Measurements from ENCODE around the gene TEF.
"Not testable (repeated sequence)": the region's sequence is repeated elsewhere in the genome, so short reads cannot be mapped to it uniquely, and the experiment has no call there.

Gene TEF

DNA sequence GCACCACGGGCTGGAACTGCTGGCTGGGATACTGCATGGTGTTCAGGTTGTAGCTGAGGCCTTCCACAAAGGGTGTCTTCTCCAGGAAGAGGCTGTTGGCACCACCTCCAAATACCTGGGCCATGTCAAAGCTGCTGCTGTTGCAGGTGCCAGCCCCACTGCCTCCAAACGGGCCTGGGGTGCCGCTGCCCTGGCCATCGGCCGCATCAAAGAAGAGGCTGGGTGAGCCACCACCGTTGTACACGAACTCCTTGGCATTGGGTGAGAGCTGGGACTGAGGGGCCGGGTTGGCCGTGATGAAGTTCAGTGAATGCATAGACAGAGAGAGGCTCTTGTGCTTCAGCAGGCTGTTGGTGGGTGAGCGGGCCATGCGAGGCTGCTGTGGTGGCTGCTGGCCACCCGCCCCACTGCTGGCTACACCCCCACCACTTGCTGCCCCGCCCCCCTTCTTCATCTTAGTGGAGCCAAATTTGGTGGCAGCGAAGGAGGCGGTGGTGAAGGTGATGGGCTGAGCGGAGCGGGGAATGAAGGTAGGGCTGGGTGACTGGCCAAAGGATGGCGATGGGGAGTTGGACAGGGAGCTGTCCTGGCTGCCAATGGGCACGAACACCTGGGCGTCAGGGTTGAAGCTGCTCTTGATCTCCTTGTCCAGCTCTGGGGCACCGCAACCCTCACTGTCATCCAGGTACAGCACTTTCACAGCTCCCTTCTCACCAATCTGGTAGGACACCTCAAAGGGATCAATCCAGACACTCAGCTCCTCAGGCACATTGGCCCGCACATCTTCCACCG, 54.8 kb downstream of the TEF start:
- Histone ChIP-seq H3K27ac (ENCODE audit: low read length) (no peak overlapping the region), H3K27me3 (replicated peaks; ENCODE audit: insufficient read depth, low read length) (no peaks in the 10 kb centered on the region), H3K9me2 (replicated peaks; ENCODE audit: insufficient read depth, low read length) (no peaks in the 10 kb centered on the region), H3F3A (ENCODE audit: insufficient read depth, low read length) (no peaks in the 10 kb centered on the region), H3K4me2 (ENCODE audit: low read depth, low read length) (no peak overlapping the region), H3K9me3 (replicated peaks; ENCODE audit: insufficient read depth, low read length) (no peaks in the 10 kb centered on the region), H2AFZ (ENCODE audit: low read length) (no peak overlapping the region), H4K20me1 (ENCODE audit: insufficient read depth, low read length) (no peaks in the 10 kb centered on the region), H3K4me1 (ENCODE audit: low read length) (no peaks in the 10 kb centered on the region), H3K9ac (ENCODE audit: low read length) (no peak overlapping the region), H3K36me3 (replicated peaks; ENCODE audit: insufficient read depth, low read length) (0 out of 2 replicates have a peak, but pooled peaks cover 4% of the 10 kb centered on the region), H3K4me3 (ENCODE audit: low read length) (no peak overlapping the region), H3K79me2 (ENCODE audit: low read length) (peaks cover 63% of the 10 kb centered on the region)
- DNase-seq = no peak
- TF ChIP-seq EZH2 (optimal IDR thresholded peaks at IDR 0.05; ENCODE audit: low read depth, low read length) (no peak), EZH2phosphoT487 (IDR thresholded peaks at IDR 0.05; ENCODE audit: low read length) (no peak)
- TF ChIP-seq, protein P1, sequence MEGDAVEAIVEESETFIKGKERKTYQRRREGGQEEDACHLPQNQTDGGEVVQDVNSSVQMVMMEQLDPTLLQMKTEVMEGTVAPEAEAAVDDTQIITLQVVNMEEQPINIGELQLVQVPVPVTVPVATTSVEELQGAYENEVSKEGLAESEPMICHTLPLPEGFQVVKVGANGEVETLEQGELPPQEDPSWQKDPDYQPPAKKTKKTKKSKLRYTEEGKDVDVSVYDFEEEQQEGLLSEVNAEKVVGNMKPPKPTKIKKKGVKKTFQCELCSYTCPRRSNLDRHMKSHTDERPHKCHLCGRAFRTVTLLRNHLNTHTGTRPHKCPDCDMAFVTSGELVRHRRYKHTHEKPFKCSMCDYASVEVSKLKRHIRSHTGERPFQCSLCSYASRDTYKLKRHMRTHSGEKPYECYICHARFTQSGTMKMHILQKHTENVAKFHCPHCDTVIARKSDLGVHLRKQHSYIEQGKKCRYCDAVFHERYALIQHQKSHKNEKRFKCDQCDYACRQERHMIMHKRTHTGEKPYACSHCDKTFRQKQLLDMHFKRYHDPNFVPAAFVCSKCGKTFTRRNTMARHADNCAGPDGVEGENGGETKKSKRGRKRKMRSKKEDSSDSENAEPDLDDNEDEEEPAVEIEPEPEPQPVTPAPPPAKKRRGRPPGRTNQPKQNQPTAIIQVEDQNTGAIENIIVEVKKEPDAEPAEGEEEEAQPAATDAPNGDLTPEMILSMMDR (IDR thresholded peaks at IDR 0.05; ENCODE audit: low read length) = no peak

DNA sequence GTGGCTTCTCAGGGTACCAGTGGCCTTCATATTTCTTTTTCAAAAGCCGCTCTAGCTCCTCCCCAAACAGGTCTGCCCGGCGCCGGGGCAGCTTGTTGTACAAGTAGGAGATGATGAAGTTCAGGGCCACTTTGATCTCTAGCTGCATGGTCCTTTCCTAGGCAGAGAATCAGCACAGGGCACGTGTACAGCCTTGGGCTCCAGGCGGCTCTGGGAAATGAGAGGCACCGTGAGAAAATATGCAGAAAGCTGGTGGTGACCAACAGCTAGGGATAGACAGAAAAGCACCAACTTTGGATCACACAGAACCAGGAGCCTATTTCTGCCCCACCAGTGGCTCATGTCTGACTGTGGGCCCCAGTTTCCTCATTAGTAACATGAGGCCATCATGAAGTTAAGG, 55.5 kb downstream of the TEF start:
- no peak overlapping the region for H3K9ac ChIP-seq (ENCODE audit: low read length)
- H3K27ac ChIP-seq (ENCODE audit: low read length) = no peak overlapping the region
- H4K20me1 ChIP-seq (ENCODE audit: insufficient read depth, low read length) = no peaks in the 10 kb centered on the region

DNA sequence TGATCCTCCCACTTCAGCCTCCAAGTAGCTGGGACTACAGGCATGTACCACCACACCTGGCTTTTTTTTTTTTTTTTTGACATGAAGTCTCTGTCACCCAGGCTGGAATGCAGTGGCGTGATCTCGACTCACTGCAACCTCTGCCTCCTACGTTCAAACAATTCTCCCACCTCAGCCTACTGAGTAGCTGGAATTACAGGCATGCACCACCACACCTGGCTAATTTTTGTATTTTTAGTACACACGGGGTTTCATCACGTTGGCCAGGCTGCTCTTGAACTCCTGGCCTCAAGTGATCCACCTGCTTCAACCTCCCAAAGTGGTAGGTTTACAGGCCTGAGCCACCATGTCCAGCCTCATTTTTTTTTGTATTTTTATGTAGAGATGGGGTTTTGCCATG, 58.8 kb downstream of the TEF start:
- H2AFZ ChIP-seq (ENCODE audit: low read length); H3K27me3 ChIP-seq (replicated peaks; ENCODE audit: insufficient read depth, low read length); H4K20me1 ChIP-seq (ENCODE audit: insufficient read depth, low read length); H3K4me1 ChIP-seq (ENCODE audit: low read length); H3K4me3 ChIP-seq (ENCODE audit: low read length); DNase-seq; H3K27ac ChIP-seq (ENCODE audit: low read length); H3K36me3 ChIP-seq (replicated peaks; ENCODE audit: insufficient read depth, low read length); H3K9me3 ChIP-seq (replicated peaks; ENCODE audit: insufficient read depth, low read length); H3K9me2 ChIP-seq (replicated peaks; ENCODE audit: insufficient read depth, low read length); H3K4me2 ChIP-seq (ENCODE audit: low read depth, low read length); H3K9ac ChIP-seq (ENCODE audit: low read length): not testable (repeated sequence)
- H3K79me2 ChIP-seq (ENCODE audit: low read length) = peaks cover 93% of the 10 kb centered on the region
- H3F3A ChIP-seq (ENCODE audit: insufficient read depth, low read length) = peaks cover 15% of the 10 kb centered on the region

More for the DNA sequence above, 55.5 kb downstream of the TEF start:
- TF ChIP-seq, protein P1 (IDR thresholded peaks at IDR 0.05; ENCODE audit: low read length) = no peak
- TF ChIP-seq EZH2phosphoT487 (IDR thresholded peaks at IDR 0.05; ENCODE audit: low read length) (no peak), EZH2 (optimal IDR thresholded peaks at IDR 0.05; ENCODE audit: low read depth, low read length) (no peak)
- 0 out of 2 replicates have a peak, but pooled peaks cover 4% of the 10 kb centered on the region for H3K36me3 ChIP-seq (replicated peaks; ENCODE audit: insufficient read depth, low read length)
- DNase-seq = no peak
- no peaks in the 10 kb centered on the region for H3K9me2 ChIP-seq (replicated peaks; ENCODE audit: insufficient read depth, low read length)
- H3F3A ChIP-seq (ENCODE audit: insufficient read depth, low read length) = no peaks in the 10 kb centered on the region
- no peaks in the 10 kb centered on the region for H3K27me3 ChIP-seq (replicated peaks; ENCODE audit: insufficient read depth, low read length)
- H3K4me3 ChIP-seq (ENCODE audit: low read length) = no peak overlapping the region
- peaks cover 70% of the 10 kb centered on the region for H3K79me2 ChIP-seq (ENCODE audit: low read length)
- no peak overlapping the region for H3K4me2 ChIP-seq (ENCODE audit: low read depth, low read length)
- H2AFZ ChIP-seq (ENCODE audit: low read length) = no peak overlapping the region
- H3K4me1 ChIP-seq (ENCODE audit: low read length) = no peaks in the 10 kb centered on the region
- no peaks in the 10 kb centered on the region for H3K9me3 ChIP-seq (replicated peaks; ENCODE audit: insufficient read depth, low read length)

DNA sequence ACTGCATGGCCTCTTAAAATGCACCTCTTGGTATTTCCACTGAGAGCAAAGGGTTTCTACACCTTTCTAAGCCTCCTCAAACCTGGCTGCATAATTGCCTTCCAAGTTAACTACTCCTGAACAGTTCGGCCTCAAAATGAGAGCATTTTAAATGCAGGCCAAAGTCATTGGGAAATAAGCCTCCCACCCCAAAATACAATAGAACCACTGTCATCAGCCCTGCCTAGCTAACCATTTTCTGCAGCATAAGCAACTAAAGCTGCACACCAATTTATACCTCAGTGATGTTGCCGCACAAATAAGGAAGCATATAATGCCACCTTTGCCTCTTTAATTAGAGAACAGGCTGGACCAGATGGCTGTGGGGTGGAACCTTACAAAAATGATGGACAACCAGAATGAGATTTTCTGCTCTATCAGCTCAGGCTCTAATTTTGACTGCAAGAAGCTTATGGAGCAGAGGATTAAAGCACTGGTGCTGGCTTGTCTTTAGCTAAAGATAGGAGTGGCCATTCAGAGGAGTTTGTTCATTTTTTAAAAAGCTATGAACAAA, 60.6 kb downstream of the TEF start:
- H3F3A ChIP-seq (ENCODE audit: insufficient read depth, low read length) = peaks cover 25% of the 10 kb centered on the region
- H2AFZ ChIP-seq (ENCODE audit: low read length) = no peak overlapping the region
- H3K36me3 ChIP-seq (replicated peaks; ENCODE audit: insufficient read depth, low read length) = no peaks in the 10 kb centered on the region
- no peak overlapping the region for H3K9ac ChIP-seq (ENCODE audit: low read length)
- no peak for DNase-seq
- H3K4me3 ChIP-seq (ENCODE audit: low read length) = no peak overlapping the region
- no peaks in the 10 kb centered on the region for H3K9me2 ChIP-seq (replicated peaks; ENCODE audit: insufficient read depth, low read length)
- H3K4me1 ChIP-seq (ENCODE audit: low read length) = no peaks in the 10 kb centered on the region
- no peak for TF ChIP-seq EZH2phosphoT487 (IDR thresholded peaks at IDR 0.05; ENCODE audit: low read length)
- no peak for TF ChIP-seq EZH2 (optimal IDR thresholded peaks at IDR 0.05; ENCODE audit: low read depth, low read length)
- TF ChIP-seq, protein P1 (IDR thresholded peaks at IDR 0.05; ENCODE audit: low read length) = no peak
- H3K27ac ChIP-seq (ENCODE audit: low read length) = no peak overlapping the region
- H4K20me1 ChIP-seq (ENCODE audit: insufficient read depth, low read length) = no peaks in the 10 kb centered on the region
- H3K4me2 ChIP-seq (ENCODE audit: low read depth, low read length) = no peak overlapping the region
- H3K27me3 ChIP-seq (replicated peaks; ENCODE audit: insufficient read depth, low read length) = no peaks in the 10 kb centered on the region
- H3K79me2 ChIP-seq (ENCODE audit: low read length) = peaks cover 86% of the 10 kb centered on the region
- no peaks in the 10 kb centered on the region for H3K9me3 ChIP-seq (replicated peaks; ENCODE audit: insufficient read depth, low read length)

Data from MM.1S (cell line).